Panc1 (cell line): Measurements from ENCODE around the gene WFDC12. TPM values are rescaled to one million over a fixed set of nuclear protein-coding genes. Genes with fewer than 3 reads are reported as not detected.

Source experiments
- ATAC-seq: fragments of 200-7000 bp; cut with Tn5 transposase; 2 replicates; pipeline ENCODE4 v1.9.1; 2020; ENCODE audit warnings: mild to moderate bottlenecking, moderate library complexity
- BruUV-seq: library from RNA; stranded (reverse); fragments of 400-500 nt; replicated peaks from 2 replicates; lab custom pipeline; 2021; lab: Mats Ljungman, UMichigan
- CTCF ChIA-PET: fragments of 300-600 bp; sonication (Branson Sonifier 250); formaldehyde crosslinking; loops from one replicate; lab custom pipeline; 2022; ENCODE audit warnings: antibody characterized with exemption; lab: Charles Lee
- POLR2A ChIA-PET: fragments of 300-600 bp; sonication (Branson Sonifier 250); formaldehyde crosslinking; loops from one replicate; lab custom pipeline; 2022; ENCODE audit warnings: antibody characterized with exemption; lab: Charles Lee
- DNase-seq: peaks from one replicate; pipeline ENCODE4 v3.0.0-alpha.2; 2010; ENCODE audit warnings: low read depth, low spot score
- H3K27ac ChIP-seq: 2 replicates; pipeline ENCODE4 v1.5.1; 2011; ENCODE audit warnings: mild to moderate bottlenecking, low read length, inconsistent platforms
- H3K27me3 ChIP-seq: fragments of 200-500 bp; sonication (Bioruptor generic); 2 replicates; pipeline ENCODE4 v1.6.0; 2014; ENCODE audit warnings: low read length, inconsistent platforms; ENCODE audit not compliant: control insufficient read depth, insufficient read depth
- H3K36me3 ChIP-seq: fragments of 200-500 bp; sonication (Bioruptor generic); 2 replicates; pipeline ENCODE4 v1.5.1; 2014; ENCODE audit warnings: inconsistent platforms, mild to moderate bottlenecking, low read length, moderate library complexity; ENCODE audit not compliant: control insufficient read depth, insufficient read depth
- H3K4me1 ChIP-seq: 2 replicates; pipeline ENCODE4 v1.5.1; 2011; ENCODE audit warnings: inconsistent platforms, mild to moderate bottlenecking, low read length, moderate library complexity; ENCODE audit not compliant: control insufficient read depth, insufficient read depth
- H3K4me3 ChIP-seq, 2 experiments: 2 replicates each; pipeline ENCODE4 v1.5.1; 2011 to 2012; ENCODE audit warnings: low read depth in 2 of 2, low read length in 2 of 2, mild to moderate bottlenecking in 2 of 2, inconsistent platforms in 1 of 2, moderate library complexity in 1 of 2
- H3K9me3 ChIP-seq: fragments of 200-500 bp; sonication (Bioruptor generic); 2 replicates; pipeline ENCODE4 v1.5.1; 2014; ENCODE audit warnings: low read depth, mild to moderate bottlenecking, inconsistent platforms, low read length, moderate library complexity; ENCODE audit not compliant: control insufficient read depth, insufficient read depth
- CTCF ChIP-seq: fragments of 450-650 bp; IDR thresholded peaks from 2 replicates; pipeline ENCODE4 v1.5.1; 2017; ENCODE audit warnings: mild to moderate bottlenecking
- POLR2AphosphoS5 ChIP-seq: IDR thresholded peaks from 2 replicates; pipeline ENCODE4 v1.6.1; 2012; ENCODE audit warnings: mild to moderate bottlenecking, low read depth, low read length, moderate library complexity
- REST ChIP-seq, 2 experiments: IDR thresholded peaks; 2 replicates each; pipeline ENCODE4 v1.6.1; 2011 to 2012; ENCODE audit warnings: low read depth in 2 of 2, control low read depth in 1 of 2, low read length in 1 of 2, mild to moderate bottlenecking in 1 of 2, moderate library complexity in 1 of 2; ENCODE audit not compliant: insufficient read depth in 1 of 2
- SIN3A ChIP-seq: IDR thresholded peaks from 2 replicates; pipeline ENCODE4 v1.6.1; 2012; ENCODE audit warnings: low read depth, mild to moderate bottlenecking, low read length, moderate library complexity, borderline replicate concordance; ENCODE audit not compliant: insufficient read depth
- TCF7L2 ChIP-seq: IDR thresholded peaks from 2 replicates; pipeline ENCODE4 v1.6.1; 2011; ENCODE audit warnings: mild to moderate bottlenecking, low read depth, low read length, inconsistent platforms
- in situ Hi-C: cut with HindIII; loops from 2 replicates; pipeline ENCODE4 v1.10.0; 2016; ENCODE audit warnings: low sequenced_read_pairs, low pct_unique_long_range_greater_than_20kb
- intact Hi-C: fragments of 100-400 bp; cut with micrococcal nuclease; formaldehyde crosslinking; loops from one replicate; pipeline ENCODE4 v1.10.0; 2022; ENCODE audit not compliant: unreplicated experiment
- total RNA-seq: library from RNA; stranded (reverse); gene quantifications from one replicate; pipeline ENCODE4 v1.2.1, GENCODE V29; 2021; ENCODE audit not compliant: unreplicated experiment

The WFDC12 gene
- total RNA-seq, 1 experiment from 2014 or later: not detected

GRCh38 chr20:45085867-45086266, 38.4 kb downstream of the WFDC12 start:
- TF ChIP-seq POLR2AphosphoS5: no peak
- TF ChIP-seq TCF7L2: no peak
- TF ChIP-seq CTCF: no peak; the same call in 1 of the 2 replicates
- no peak for TF ChIP-seq SIN3A
- no peak for TF ChIP-seq REST (IDR thresholded peaks at IDR 0.05; ENCODE audit: insufficient read depth in 1 of 2, low read depth in 2 of 2, low read length in 1 of 2)
- Histone ChIP-seq H3K36me3 (no peaks in the 10 kb centered on the region), H3K9me3 (no peaks in the 10 kb centered on the region), H3K27me3 (no peaks in the 10 kb centered on the region), H3K27ac (no peak overlapping the region), H3K4me1 (no peaks in the 10 kb centered on the region), H3K4me3 (no peak overlapping the region)
- ATAC-seq (no peak), DNase-seq (no peak)
- in situ Hi-C loops (no loop called here), intact Hi-C loops (no loop called here)
- ChIA-PET CTCF (interaction anchor here (1.1 kb wide), 1 partner anchor 10 kb away, joined by 3 read pairs; no protein-coding TSS in a partner anchor), POLR2A (no interaction called here)
- BruUV-seq: no TSS peak

GRCh38 chr20:45085289-45085688, 39.0 kb downstream of the WFDC12 start:
- ATAC-seq (no peak), DNase-seq (no peak)
- H3K36me3 ChIP-seq: no peaks in the 10 kb centered on the region
- no peak for TF ChIP-seq CTCF
- no peak for TF ChIP-seq POLR2AphosphoS5
- no peak for TF ChIP-seq TCF7L2
- TF ChIP-seq SIN3A: no peak
- TF ChIP-seq REST (IDR thresholded peaks at IDR 0.05; ENCODE audit: insufficient read depth in 1 of 2, low read depth in 2 of 2, low read length in 1 of 2): no peak
- in situ Hi-C loops (no loop called here), intact Hi-C loops (no loop called here)
- no peak overlapping the region for H3K27ac ChIP-seq
- no TSS peak for BruUV-seq
- ChIA-PET CTCF (no interaction called here), POLR2A (no interaction called here)
- no peak overlapping the region for H3K4me3 ChIP-seq
- H3K27me3 ChIP-seq: no peaks in the 10 kb centered on the region
- no peaks in the 10 kb centered on the region for H3K9me3 ChIP-seq
- no peaks in the 10 kb centered on the region for H3K4me1 ChIP-seq
